ENCODE data around the gene TF. TPM values are rescaled to one million over a fixed set of nuclear protein-coding genes. Genes with fewer than 3 reads are reported as not detected.

The TF gene
- total RNA-seq, 2 experiments from 2014 or later: 0.15 to 0.25 TPM

DNA sequence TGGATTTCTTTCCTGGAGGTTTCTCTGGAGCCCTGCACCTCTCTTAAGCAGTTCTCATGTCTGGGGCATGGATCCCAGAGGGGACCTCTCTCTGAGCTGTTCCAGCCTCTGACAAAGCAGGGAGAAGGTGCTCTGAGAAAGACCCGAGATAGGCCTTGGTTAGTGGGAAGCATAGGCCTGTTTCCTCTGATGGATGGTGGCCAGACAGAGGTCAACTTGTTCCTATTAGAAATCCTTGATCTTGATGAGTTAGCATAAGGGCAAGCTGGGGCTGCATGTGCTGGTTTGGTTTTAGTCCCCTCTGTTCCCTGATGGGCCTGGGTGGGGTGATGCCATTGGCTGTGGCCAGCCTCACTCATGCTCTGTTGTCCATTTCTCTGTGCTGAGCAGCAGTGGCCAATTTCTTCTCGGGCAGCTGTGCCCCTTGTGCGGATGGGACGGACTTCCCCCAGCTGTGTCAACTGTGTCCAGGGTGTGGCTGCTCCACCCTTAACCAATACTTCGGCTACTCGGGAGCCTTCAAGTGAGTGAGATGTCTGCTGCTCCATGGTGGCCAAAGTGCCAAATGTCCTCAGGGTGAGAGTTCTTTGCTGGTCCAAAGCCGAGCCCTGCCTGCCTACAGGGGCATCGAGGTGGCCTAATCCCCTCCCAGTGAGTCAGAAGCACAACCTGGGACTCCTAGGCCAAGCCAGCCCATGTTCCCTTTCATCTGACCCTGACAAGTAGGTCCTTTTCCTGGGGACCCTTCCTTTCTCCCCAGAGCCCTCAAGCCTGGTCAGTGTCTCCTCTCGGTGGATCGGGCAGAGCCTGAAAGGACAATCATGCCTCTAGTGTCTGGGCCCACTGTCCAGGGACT is 9.0 kb downstream of the TF start:
- intact Hi-C loops (cut with micrococcal nuclease; ENCODE audit: unreplicated experiment): no loop called here
- Histone ChIP-seq H3K9me2 (ENCODE audit: insufficient read depth, low read length) (no peaks in the 10 kb centered on the region), H3K9me3 (ENCODE audit: low read length) (no peaks in the 10 kb centered on the region), H4K20me1 (ENCODE audit: insufficient read depth, low read length) (no peaks in the 10 kb centered on the region), H3K4me2 (ENCODE audit: low read length) (no peak overlapping the region), H3K27ac (ENCODE audit: low read depth, low read length, poor library complexity, severe bottlenecking) (no peak overlapping the region), H3K4me1 (ENCODE audit: insufficient read depth, low read length, poor library complexity, severe bottlenecking) (no peaks in the 10 kb centered on the region), H2AFZ (ENCODE audit: low read length) (no peak overlapping the region), H3K79me2 (ENCODE audit: insufficient read depth, low read depth, low read length) (no peaks in the 10 kb centered on the region), H3K36me3 (ENCODE audit: insufficient read depth, low read length) (no peaks in the 10 kb centered on the region), H3K4me3 (ENCODE audit: low read depth, low read length, poor library complexity, severe bottlenecking) (no peak overlapping the region)
- CTCF ChIA-PET (ENCODE audit: unreplicated experiment): no interaction called here
- no TSS peak for BruUV-seq (replicated peaks)
- no peak for TF ChIP-seq EZH2phosphoT487 (IDR thresholded peaks at IDR 0.05; ENCODE audit: borderline replicate concordance, low read depth, low read length)
- TF ChIP-seq, protein P1, sequence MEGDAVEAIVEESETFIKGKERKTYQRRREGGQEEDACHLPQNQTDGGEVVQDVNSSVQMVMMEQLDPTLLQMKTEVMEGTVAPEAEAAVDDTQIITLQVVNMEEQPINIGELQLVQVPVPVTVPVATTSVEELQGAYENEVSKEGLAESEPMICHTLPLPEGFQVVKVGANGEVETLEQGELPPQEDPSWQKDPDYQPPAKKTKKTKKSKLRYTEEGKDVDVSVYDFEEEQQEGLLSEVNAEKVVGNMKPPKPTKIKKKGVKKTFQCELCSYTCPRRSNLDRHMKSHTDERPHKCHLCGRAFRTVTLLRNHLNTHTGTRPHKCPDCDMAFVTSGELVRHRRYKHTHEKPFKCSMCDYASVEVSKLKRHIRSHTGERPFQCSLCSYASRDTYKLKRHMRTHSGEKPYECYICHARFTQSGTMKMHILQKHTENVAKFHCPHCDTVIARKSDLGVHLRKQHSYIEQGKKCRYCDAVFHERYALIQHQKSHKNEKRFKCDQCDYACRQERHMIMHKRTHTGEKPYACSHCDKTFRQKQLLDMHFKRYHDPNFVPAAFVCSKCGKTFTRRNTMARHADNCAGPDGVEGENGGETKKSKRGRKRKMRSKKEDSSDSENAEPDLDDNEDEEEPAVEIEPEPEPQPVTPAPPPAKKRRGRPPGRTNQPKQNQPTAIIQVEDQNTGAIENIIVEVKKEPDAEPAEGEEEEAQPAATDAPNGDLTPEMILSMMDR (conservative IDR thresholded peaks at IDR 0.05; ENCODE audit: low read length): no peak
- DNase-seq (ENCODE audit: low spot score): no peak
- POLR2A ChIA-PET: no interaction called here

DNA sequence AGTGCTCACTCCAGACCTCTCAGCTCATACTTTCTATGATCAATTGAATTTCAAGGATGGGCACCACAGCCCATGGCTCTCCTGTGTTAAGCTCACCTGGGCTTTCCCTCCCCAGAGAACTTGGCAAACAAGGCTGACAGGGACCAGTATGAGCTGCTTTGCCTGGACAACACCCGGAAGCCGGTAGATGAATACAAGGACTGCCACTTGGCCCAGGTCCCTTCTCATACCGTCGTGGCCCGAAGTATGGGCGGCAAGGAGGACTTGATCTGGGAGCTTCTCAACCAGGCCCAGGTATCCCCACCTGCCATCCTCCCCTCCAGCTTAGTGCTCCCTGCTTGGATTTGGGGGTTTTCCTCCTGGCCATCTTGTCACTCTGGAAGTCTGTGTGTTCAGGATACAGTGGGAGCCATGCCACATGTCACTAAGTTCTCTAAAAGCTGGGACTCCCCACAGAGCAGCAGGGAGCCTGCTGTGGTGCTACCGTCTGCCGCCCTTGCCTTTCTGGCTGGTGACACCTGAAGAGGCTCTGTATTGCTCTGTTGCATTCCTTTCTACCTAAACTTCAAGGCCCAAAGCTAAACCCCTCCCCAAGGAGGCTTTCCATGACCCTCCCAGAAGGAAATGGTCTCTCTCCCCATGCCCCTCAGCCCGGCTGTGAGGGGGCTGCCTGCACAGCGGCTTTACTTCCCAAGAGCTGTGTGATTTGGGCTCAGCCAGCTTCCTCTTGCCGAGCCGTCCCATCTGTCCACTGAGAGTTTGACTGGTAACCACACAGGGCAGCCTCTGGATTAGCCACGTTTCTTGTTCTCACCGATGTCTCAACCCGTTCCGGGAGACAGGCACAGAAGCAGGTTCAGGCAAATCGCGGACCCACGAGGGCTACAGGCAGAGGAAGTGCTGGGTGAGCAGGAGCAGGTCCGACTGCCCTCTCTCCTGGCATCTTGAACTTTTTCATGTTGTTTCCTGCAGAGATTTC is 10.8 kb downstream of the TF start:
- intact Hi-C loops (cut with micrococcal nuclease; ENCODE audit: unreplicated experiment): no loop called here
- no peaks in the 10 kb centered on the region for H3K9me3 ChIP-seq (ENCODE audit: low read length)
- H3K4me2 ChIP-seq (ENCODE audit: low read length): no peak overlapping the region
- H3K4me1 ChIP-seq (ENCODE audit: insufficient read depth, low read length, poor library complexity, severe bottlenecking): no peaks in the 10 kb centered on the region
- no peak overlapping the region for H3K27ac ChIP-seq (ENCODE audit: low read depth, low read length, poor library complexity, severe bottlenecking)
- no peaks in the 10 kb centered on the region for H3K36me3 ChIP-seq (ENCODE audit: insufficient read depth, low read length)
- DNase-seq (ENCODE audit: low spot score): no peak
- no peak overlapping the region for H2AFZ ChIP-seq (ENCODE audit: low read length)
- CTCF ChIA-PET (ENCODE audit: unreplicated experiment): no interaction called here
- no peaks in the 10 kb centered on the region for H3K79me2 ChIP-seq (ENCODE audit: insufficient read depth, low read depth, low read length)
- no peaks in the 10 kb centered on the region for H4K20me1 ChIP-seq (ENCODE audit: insufficient read depth, low read length)
- BruUV-seq (replicated peaks): no TSS peak
- POLR2A ChIA-PET: no interaction called here
- no peaks in the 10 kb centered on the region for H3K9me2 ChIP-seq (ENCODE audit: insufficient read depth, low read length)
- H3K4me3 ChIP-seq (ENCODE audit: low read depth, low read length, poor library complexity, severe bottlenecking): no peak overlapping the region
- TF ChIP-seq, protein P1 (conservative IDR thresholded peaks at IDR 0.05; ENCODE audit: low read length): no peak
- TF ChIP-seq EZH2phosphoT487 (IDR thresholded peaks at IDR 0.05; ENCODE audit: borderline replicate concordance, low read depth, low read length): no peak
